Measurements from ENCODE around the gene CDHR3.
"Not testable (repeated sequence)": the region's sequence is repeated elsewhere in the genome, so short reads cannot be mapped to it uniquely, and the experiment has no call there.

Gene CDHR3

DNA sequence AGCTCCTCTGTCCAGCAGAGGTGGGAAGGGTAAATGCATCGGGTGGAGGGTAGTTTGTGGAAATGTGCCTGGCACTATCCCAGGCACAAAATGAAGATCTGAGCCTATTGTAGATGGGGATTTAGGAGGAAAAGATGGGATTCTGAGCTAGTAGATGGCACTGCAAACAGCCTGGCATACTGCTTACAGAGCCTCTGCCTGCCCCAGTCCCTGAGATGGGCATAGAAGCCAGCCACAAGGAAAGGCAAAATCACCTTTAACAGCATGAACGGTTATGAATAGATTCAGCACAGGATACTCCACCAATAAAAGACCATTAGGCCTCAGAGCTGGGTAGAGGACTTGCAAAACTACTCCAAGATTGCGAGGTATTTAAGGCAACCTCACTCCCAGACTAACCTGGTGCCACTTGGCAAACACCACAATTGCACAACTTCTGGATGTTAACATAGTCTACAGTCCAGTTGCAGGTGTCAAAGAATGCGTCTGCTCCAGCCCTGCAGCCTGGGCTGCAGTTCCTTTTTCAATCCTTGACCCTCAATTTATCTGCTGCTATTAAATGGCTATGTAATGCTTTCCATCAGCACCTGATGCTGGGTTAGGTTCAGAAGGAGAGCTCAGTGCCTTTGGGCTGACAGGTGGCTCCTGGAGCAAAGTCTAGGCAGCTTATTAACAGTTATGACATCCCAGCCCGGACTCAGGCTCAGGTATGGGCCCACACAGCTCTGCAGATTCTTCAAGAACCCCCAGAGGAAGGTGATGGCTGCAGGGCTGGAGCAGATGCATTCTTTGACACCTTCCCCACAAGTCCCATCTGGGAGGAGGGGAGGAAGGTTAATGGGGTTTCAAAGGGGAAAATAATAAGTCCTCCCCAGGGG, 34.0 kb downstream of the CDHR3 start:
- DNase-seq (ENCODE audit: low spot score): no peak

- DNase-seq (ENCODE audit: low spot score): no peak
These were observed 36.2 kb downstream of the CDHR3 start for GRCh38 chr7:105999256-105999655.

- DNase-seq (ENCODE audit: low spot score): no peak
These were observed 38.1 kb downstream of the CDHR3 start for GRCh38 chr7:106001196-106001595.

DNA sequence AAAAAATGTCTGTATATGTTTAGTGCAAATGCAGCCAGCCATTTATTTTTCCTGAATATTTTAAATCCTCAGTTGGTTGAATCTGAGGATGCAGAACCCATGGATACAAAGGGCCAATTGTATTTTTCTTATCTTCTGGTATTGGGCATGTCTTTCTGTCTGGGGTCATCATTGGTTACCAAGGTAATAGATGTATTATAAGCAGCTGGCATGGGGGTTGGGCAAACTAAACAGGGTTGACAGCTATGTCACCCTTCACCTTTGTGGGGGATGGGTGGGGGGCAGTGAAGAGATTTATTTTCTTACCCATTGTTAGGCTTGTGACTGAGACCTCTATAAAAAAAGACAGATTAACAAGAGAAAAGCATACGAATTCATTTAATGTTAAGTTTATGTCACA, 38.8 kb downstream of the CDHR3 start:
- DNase-seq (ENCODE audit: low spot score): no peak

- DNase-seq (ENCODE audit: low spot score): no peak
These were observed 40.5 kb downstream of the CDHR3 start for GRCh38 chr7:106003525-106004064.

GRCh38 chr7:106006906-106007305, 43.8 kb downstream of the CDHR3 start:
- no peak for DNase-seq (ENCODE audit: low spot score)

DNA sequence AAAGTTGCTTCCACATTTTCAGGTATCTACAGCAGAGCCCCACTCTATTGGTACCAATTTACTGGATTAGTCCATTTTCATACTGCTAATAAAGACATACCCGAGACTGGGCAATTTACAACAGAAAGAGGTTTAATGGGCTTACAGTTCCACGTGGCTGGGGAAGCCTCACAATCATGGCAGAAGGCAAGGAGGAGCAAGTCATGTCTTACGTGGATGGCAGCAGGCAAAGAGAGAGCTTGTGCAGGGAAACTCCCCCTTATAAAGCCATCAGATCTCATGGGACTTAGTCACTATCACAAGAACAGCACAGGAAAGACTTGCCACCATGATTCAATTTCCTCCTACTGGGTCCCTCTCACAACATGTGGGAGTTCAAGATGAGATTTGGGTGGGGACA, 44.7 kb downstream of the CDHR3 start:
- not testable (repeated sequence) for DNase-seq (ENCODE audit: low spot score)

DNA sequence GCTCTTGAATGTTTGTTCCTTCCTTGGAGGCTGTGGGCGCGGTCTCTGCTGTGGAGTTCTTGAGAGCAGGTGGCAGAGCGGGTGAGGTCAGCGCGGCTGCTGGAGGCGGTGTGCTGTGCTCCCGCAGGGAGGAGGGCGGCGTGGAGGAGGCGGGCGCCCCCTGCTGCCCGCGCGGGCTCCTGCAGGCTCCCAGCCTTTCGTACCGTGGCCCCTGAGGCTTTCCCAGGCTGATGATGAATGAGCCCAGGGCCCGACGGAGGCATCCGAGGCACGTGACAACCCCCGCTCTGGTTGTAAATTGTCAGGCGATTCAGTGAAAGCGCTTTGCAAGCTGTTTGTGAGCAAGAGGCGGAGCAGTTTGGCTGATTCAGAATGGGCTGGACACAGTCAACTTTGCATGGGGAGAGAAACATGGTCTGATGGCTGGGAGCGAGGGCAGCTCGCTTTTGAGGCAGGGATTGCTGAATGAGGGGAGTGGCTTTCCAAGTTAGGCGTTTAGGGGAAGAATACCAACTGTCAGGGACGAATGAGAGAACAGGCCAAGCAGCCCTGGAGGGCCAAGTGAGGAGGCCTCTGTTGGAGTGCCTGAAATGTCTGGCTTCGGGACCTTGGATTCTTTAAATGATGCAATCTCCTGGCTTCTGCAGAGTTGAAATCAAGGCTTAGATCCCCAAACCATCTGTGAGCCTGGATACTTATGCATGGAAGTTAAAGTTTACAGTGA, 46.6 kb downstream of the CDHR3 start:
- DNase-seq (ENCODE audit: low spot score): peak; percentile 83

DNA sequence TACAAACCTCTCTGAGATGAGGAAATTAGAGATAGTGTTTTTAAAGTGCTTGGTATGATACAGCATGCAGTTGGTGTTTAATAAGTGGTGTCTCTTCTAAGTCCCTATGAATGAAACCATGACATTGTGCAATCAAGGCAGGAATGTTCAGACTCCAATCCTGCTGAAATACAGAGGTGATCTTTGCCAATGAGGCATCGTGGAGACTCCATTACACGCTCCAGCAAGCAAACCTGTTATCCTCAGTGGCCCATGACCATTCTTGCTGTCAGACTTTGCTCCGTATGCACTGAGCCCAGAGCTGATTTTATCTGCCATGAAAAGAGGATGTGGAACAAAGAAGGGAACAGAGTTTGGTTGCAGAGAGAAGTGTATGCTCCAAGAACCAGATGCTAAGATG, 47.3 kb downstream of the CDHR3 start:
- DNase-seq (ENCODE audit: low spot score): no peak

DNA sequence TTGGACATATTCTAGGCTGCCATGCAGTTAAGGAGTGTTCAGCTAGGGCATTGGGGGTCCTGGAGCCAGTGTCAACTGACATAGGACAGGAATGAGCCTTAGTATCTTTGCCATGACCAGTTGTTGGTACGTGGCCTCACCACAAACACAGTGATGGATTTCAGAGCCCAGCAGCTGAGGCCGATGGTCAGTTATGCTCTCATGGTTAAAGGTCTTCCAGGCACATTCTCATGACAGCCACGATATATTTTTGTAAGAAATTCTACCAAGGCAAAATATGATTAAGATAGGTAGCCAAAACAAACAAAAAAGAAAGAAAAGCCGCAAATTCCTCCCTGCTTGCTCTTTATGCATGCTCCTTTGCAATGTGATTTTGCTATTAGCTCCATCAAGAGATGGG, 47.8 kb downstream of the CDHR3 start:
- DNase-seq (ENCODE audit: low spot score): no peak

DNA sequence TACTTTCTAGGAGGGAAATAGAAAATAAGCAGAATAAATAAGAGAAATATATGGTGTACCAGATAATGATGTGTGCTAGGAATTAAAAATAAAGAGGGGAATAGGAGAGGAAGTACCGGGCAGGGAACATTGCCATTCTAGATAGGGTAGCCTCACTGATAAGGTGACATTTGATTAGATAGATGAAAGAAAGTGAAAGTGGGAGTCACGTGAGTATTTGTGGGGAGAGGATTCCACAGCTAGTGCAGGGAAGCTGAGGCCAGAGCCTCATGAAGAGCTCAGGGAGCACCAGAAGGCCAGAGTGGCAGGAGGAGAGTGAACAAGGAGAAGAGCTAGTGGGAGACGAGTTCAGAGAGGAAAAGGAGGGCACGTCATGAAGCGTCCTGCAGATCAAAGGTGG, 49.1 kb downstream of the CDHR3 start:
- no peak for DNase-seq (ENCODE audit: low spot score)

DNA sequence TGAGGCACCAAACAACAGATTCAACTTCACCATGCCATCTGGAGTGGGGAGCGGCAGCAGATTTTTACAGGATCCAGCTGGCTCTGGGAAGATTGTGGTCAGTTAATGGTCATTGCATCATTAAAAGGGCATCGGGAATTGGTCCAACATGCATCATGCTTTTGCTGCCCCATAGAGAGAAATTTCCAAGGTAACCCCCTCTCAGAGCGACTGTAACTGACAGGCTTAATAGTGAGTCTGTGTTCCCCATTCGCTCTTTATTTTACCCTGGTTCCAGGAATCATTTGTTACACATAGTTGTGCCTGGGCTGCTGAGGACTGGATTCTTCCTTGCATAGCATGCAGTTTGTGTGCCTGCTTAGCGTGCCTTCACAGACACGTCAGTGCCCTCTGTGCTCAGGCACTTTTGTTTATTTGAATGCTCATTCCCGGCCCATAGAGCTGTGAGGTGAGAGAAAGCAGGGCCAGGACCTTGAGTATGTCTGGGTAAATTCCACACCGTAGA, 49.9 kb downstream of the CDHR3 start:
- DNase-seq (ENCODE audit: low spot score): no peak

GRCh38 chr7:106015381-106016218, 52.5 kb downstream of the CDHR3 start:
- DNase-seq (ENCODE audit: low spot score): no peak

GRCh38 chr7:106016331-106016730, 53.3 kb downstream of the CDHR3 start:
- DNase-seq (ENCODE audit: low spot score): no peak

DNA sequence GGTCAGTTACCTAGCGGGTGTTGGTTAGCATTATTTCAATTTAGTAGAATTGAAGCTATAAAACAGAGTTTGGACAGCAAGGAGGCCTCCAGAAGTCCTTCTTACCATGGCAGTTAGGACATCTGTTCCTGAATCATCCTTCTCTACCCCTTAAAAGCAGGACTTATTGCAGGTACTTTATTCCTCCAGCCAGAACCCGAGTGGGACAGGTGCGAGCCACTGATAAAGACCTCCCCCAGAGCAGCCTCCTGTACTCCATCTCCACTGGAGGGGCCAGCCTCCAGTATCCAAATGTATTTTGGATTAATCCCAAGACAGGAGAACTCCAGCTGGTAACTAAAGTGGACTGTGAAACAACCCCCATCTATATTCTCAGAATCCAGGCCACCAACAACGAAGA, 54.6 kb downstream of the CDHR3 start:
- no peak for DNase-seq (ENCODE audit: low spot score)

GRCh38 chr7:106018566-106019469, 55.8 kb downstream of the CDHR3 start:
- DNase-seq (ENCODE audit: low spot score): no peak

DNA sequence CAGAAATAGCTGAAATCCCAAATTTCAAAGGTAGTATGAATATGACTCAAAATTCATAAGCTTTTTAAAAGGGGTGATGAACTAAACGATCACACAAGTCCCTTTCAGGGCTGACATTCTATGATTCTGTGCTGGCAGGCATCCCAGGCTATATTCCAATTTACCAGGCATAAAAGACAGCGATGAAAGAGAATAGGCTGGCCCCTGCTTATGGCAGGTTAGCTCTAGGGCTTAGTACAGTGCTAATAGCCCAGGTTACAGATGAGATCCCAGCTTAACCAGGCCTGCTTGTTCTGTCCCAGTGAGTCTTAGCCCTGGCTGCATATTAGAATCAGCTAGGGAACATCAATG, 56.4 kb downstream of the CDHR3 start:
- DNase-seq (ENCODE audit: low spot score): no peak

- no peak for DNase-seq (ENCODE audit: low spot score)
These were observed 58.3 kb downstream of the CDHR3 start for GRCh38 chr7:106021151-106022067.

GRCh38 chr7:106022193-106022821, 59.2 kb downstream of the CDHR3 start:
- no peak for DNase-seq (ENCODE audit: low spot score)

All from Ammon's horn (tissue), 1 donor.